GM12892 (cell line): ENCODE measurements around the gene AQP3.

Experiments used
- POLR2A ChIP-seq: IDR thresholded peaks from 2 replicates; pipeline ENCODE4 v1.6.1; 2011; ENCODE audit warnings: low read depth, low read length, control low read depth
- POLR2AphosphoS5 ChIP-seq: IDR thresholded peaks from 2 replicates; pipeline ENCODE4 v1.6.1; 2011; ENCODE audit warnings: low read depth, low read length, control low read depth
- TAF1 ChIP-seq: IDR thresholded peaks from 2 replicates; pipeline ENCODE4 v1.6.1; 2011; ENCODE audit warnings: low read depth, mild to moderate bottlenecking, control low read depth, low read length, borderline replicate concordance

DNA sequence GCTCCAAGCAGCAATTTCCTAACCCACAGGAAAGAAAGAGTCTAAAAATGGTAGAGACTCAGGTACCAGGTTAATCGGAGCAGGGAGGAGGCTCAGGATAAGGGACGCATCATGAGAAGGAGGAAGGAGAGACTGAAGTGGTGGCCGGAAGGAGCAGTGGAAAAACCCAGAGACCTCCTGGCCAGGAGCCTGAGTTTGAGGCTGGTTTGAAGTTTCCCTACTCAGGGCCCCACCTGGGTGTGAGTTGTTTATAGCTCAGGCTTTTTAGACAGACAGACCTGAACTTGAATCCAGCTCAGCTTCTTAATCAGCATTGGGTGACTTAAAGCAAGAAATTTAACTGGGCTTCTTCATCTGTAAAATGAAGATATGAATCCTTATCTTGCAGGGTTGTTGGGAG is 33.1 kb downstream of the AQP3 start:
- TF ChIP-seq POLR2AphosphoS5: no peak
- TF ChIP-seq POLR2A: no peak
- TF ChIP-seq TAF1: no peak
